H1 (cell line): Measurements from ENCODE around the gene ARMC6. TPM values are rescaled to one million over a fixed set of nuclear protein-coding genes. Genes with fewer than 3 reads are reported as not detected.

Source experiments
- CHD2 ChIP-seq: IDR thresholded peaks from 2 replicates; pipeline ENCODE4 v1.6.1; 2012; ENCODE audit warnings: low read length, improper control_type of control experiment
- GABPA ChIP-seq: IDR thresholded peaks from 2 replicates; pipeline ENCODE4 v1.6.1; 2011; ENCODE audit warnings: mild to moderate bottlenecking, low read length, moderate library complexity, borderline replicate concordance; ENCODE audit not compliant: insufficient read depth
- JUND ChIP-seq: IDR thresholded peaks from 2 replicates; pipeline ENCODE4 v1.6.1; 2011; ENCODE audit warnings: mild to moderate bottlenecking, improper control_type of control experiment, low read length
- POLR2A ChIP-seq, 2 experiments: IDR thresholded peaks; 1 replicate in 1 of 2; 2 replicates in 1 of 2; pipeline ENCODE4 v1.6.1; 2011; ENCODE audit warnings: low read depth in 2 of 2, low read length in 2 of 2, mild to moderate bottlenecking in 2 of 2; ENCODE audit errors: control extremely low read depth in 1 of 2
- SP2 ChIP-seq: IDR thresholded peaks from 2 replicates; pipeline ENCODE4 v1.6.1; 2012; ENCODE audit warnings: mild to moderate bottlenecking, low read length, inconsistent platforms
- TAF7 ChIP-seq: optimal IDR thresholded peaks from 2 replicates; pipeline ENCODE3; 2011; ENCODE audit warnings: low read depth, mild to moderate bottlenecking, inconsistent platforms, low read length, moderate library complexity, borderline replicate concordance
- YY1 ChIP-seq: IDR thresholded peaks from 2 replicates; pipeline ENCODE4 v1.6.1; 2011; ENCODE audit warnings: low read depth, mild to moderate bottlenecking, low read length
- polyA plus RNA-seq, 7 experiments: library from polyadenylated mRNA; depleted of rRNA in 3 of 7; stranded (reverse) in 5 of 7; unstranded in 2 of 7; fragments of >200 nt in 5 of 7; fragments of 200-250 nt in 2 of 7; gene quantifications; 1 replicate in 5 of 7; 2 replicates in 1 of 7; 4 replicates in 1 of 7; pipeline versions ENCODE4 v1.2.1 to v1.2.3, GENCODE V29; 2011 to 2013; ENCODE audit warnings: missing spikeins in 2 of 7, mixed read lengths in 2 of 7
- total RNA-seq: library from RNA; stranded (reverse); fragmentation: NEBNext Ultra II Directional; extraction: Animal tissue kit (Norgen Biotek cat#: 25700); gene quantifications from 2 replicates; pipeline ENCODE4 v1.2.1, GENCODE V29; 2021
- TF ChIP-seq, protein P1 (sequence below): IDR thresholded peaks from 2 replicates; pipeline ENCODE4 v1.6.1; 2011; ENCODE audit warnings: low read length, improper control_type of control experiment

ARMC6 gene
- total and polyA plus RNA-seq, 2 of the 8 experiments (the other 6 are each of a cell fraction or from before 2014, with no cell fraction given) = 67.1 to 68.3 TPM

DNA sequence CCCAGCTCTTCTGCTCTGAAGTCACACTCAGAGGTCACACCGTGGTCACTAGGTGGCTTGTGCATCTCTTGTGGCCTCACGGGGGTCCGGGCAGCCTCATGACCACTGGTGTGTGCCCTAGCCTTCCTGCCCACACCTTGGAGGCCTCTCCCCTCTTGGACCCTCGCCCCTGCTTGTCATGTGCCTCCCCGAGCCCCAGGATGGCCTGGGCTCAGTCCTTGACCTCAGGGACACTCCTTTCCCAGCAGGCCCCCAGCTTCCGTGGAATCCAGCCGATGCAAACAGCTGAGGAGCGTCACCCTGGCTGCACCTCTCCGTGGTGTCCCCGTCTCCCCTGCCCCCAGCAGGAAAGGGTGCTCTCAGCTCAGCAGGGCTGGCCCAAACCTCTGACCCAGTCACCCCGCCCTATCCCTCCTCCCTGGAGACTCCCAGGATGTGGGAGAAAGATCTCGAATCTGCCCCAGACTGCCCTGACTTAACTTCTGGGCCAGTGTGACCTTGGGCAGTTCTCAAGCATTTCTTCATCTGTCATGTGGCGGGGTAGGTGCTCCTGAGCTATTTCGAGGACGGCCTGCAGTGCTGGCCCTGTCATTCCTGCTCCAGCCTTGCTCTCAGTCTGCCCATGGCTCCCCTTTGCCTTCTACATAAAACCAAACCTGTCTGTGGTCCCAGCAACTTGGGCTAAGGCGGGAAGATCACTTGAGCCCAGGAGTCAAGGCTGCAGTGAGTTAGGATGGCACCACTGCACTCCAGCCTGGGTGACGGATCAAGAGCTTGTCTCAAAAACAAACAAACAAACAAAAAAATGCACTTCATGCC, 25.8 kb downstream of the ARMC6 start (continued):
- TF ChIP-seq TAF7 (no peak), YY1 (no peak), JUND (no peak), SP2 (no peak), GABPA (no peak), CHD2 (no peak), POLR2A (IDR thresholded peaks at IDR 0.05; ENCODE audit: control extremely low read depth in 1 of 2, low read depth in 2 of 2, low read length in 2 of 2) (no peak)
- TF ChIP-seq, protein P1, sequence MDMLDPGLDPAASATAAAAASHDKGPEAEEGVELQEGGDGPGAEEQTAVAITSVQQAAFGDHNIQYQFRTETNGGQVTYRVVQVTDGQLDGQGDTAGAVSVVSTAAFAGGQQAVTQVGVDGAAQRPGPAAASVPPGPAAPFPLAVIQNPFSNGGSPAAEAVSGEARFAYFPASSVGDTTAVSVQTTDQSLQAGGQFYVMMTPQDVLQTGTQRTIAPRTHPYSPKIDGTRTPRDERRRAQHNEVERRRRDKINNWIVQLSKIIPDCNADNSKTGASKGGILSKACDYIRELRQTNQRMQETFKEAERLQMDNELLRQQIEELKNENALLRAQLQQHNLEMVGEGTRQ = no peak
- TF ChIP-seq, all 59 proteins: peak for 0
